Neural progenitor cell (in vitro differentiated cells): ENCODE measurements around the gene WDR70. TPM values are rescaled to one million over a fixed set of nuclear protein-coding genes. Genes with fewer than 3 reads are reported as not detected.

ENCODE experiments used
- DNase-seq: peaks from one replicate; pipeline ENCODE4 v3.0.0-alpha.2; 2016; ENCODE audit warnings: low spot score
- H2AFZ ChIP-seq: fragments of 200-600 bp; sonication (generic); replicated peaks from 2 replicates; pipeline ENCODE4 v1.6.1; 2016; ENCODE audit warnings: antibody characterized with exemption
- H3F3A ChIP-seq: fragments of 200-600 bp; sonication (generic); 2 replicates; pipeline ENCODE4 v1.6.1; 2016; ENCODE audit warnings: antibody characterized with exemption, low read depth
- H3K27ac ChIP-seq: fragments of 200-600 bp; sonication (generic); 2 replicates; pipeline ENCODE4 v1.5.1; 2016; ENCODE audit warnings: mild to moderate bottlenecking
- H3K27me3 ChIP-seq: fragments of 200-600 bp; sonication (generic); 2 replicates; pipeline ENCODE4 v1.6.1; 2016; ENCODE audit warnings: mild to moderate bottlenecking, moderate library complexity
- H3K36me3 ChIP-seq: fragments of 200-600 bp; sonication (generic); 2 replicates; pipeline ENCODE4 v1.5.1; 2016
- H3K4me1 ChIP-seq: fragments of 200-600 bp; sonication (generic); 2 replicates; pipeline ENCODE4 v1.6.1; 2016; ENCODE audit warnings: mixed run types
- H3K4me2 ChIP-seq: fragments of 200-600 bp; sonication (generic); 2 replicates; pipeline ENCODE4 v1.6.1; 2016
- H3K4me3 ChIP-seq: fragments of 200-600 bp; sonication (generic); 2 replicates; pipeline ENCODE4 v1.5.1; 2016
- H3K79me2 ChIP-seq: fragments of 200-600 bp; sonication (generic); 2 replicates; pipeline ENCODE4 v1.6.1; 2016; ENCODE audit warnings: low read depth
- H3K9ac ChIP-seq: fragments of 200-600 bp; sonication (generic); 2 replicates; pipeline ENCODE4 v1.6.1; 2016
- H3K9me3 ChIP-seq: fragments of 200-600 bp; sonication (generic); 2 replicates; pipeline ENCODE4 v1.5.1; 2016; ENCODE audit warnings: low read depth
- H4K20me1 ChIP-seq: fragments of 200-600 bp; sonication (generic); 2 replicates; pipeline ENCODE4 v1.6.1; 2016; ENCODE audit warnings: low read depth
- H3K27ac Mint-ChIP-seq: 3 replicates; pipeline ENCODE4 v1.8.0; 2021; ENCODE audit warnings: mixed read lengths
- H3K27me3 Mint-ChIP-seq: 2 replicates; pipeline ENCODE4 v1.8.0; 2022; ENCODE audit warnings: low read depth, mild to moderate bottlenecking, inconsistent platforms, moderate library complexity, mixed read lengths; ENCODE audit not compliant: insufficient read depth
- H3K36me3 Mint-ChIP-seq: 3 replicates; pipeline ENCODE4 v1.8.0; 2021; ENCODE audit warnings: mixed read lengths
- H3K4me1 Mint-ChIP-seq: 3 replicates; pipeline ENCODE4 v1.8.0; 2021; ENCODE audit warnings: mixed read lengths
- H3K4me3 Mint-ChIP-seq: 3 replicates; pipeline ENCODE4 v1.8.0; 2021; ENCODE audit warnings: mild to moderate bottlenecking, moderate library complexity, mixed read lengths
- H3K9me3 Mint-ChIP-seq: 3 replicates; pipeline ENCODE4 v1.8.0; 2020; ENCODE audit warnings: mixed read lengths
- CTCF ChIP-seq: fragments of 200-600 bp; sonication (generic); IDR thresholded peaks from 2 replicates; pipeline ENCODE4 v1.5.1; 2017; ENCODE audit warnings: antibody characterized with exemption, mild to moderate bottlenecking
- EZH2 ChIP-seq: fragments of 200-600 bp; sonication (generic); IDR thresholded peaks from 2 replicates; pipeline ENCODE4 v1.6.1; 2017; ENCODE audit warnings: antibody characterized with exemption, mild to moderate bottlenecking, moderate library complexity
- EZH2phosphoT487 ChIP-seq: fragments of 200-600 bp; sonication (generic); IDR thresholded peaks from 2 replicates; pipeline ENCODE4 v1.6.1; 2017; ENCODE audit warnings: antibody characterized with exemption
- total RNA-seq: library from RNA; depleted of rRNA; stranded (reverse); fragments of >200 nt; gene quantifications from 2 replicates; pipeline ENCODE4 v1.2.3, GENCODE V29; 2015; ENCODE audit warnings: low replicate concordance

Gene WDR70
- total RNA-seq, 1 donor from 2014 or later = 46.2 TPM

- H3K4me3 Mint-ChIP-seq = no peak overlapping the region
- TF ChIP-seq CTCF (no peak), EZH2 (no peak), EZH2phosphoT487 (no peak)
- Histone ChIP-seq H3K9ac (no peak overlapping the region), H2AFZ (no peak overlapping the region), H3K27me3 (no peaks in the 10 kb centered on the region), H3K4me3 (no peak overlapping the region), H3K36me3 (no peaks in the 10 kb centered on the region), H3K4me2 (no peak overlapping the region), H3K9me3 (no peaks in the 10 kb centered on the region), H3K4me1 (no peaks in the 10 kb centered on the region), H3F3A (no peaks in the 10 kb centered on the region), H4K20me1 (no peaks in the 10 kb centered on the region), H3K79me2 (no peaks in the 10 kb centered on the region), H3K27ac (no peak overlapping the region)
- DNase-seq = no peak
- H3K27me3 Mint-ChIP-seq = no peaks in the 10 kb centered on the region
- H3K27ac Mint-ChIP-seq = no peak overlapping the region
- no peaks in the 10 kb centered on the region for H3K9me3 Mint-ChIP-seq
- peaks cover 11% of the 10 kb centered on the region for H3K36me3 Mint-ChIP-seq
- no peaks in the 10 kb centered on the region for H3K4me1 Mint-ChIP-seq
Observed at GRCh38 chr5:37496902-37497445, 117.9 kb downstream of the WDR70 start.

GRCh38 chr5:37501152-37501551, 122.0 kb downstream of the WDR70 start:
- Histone ChIP-seq H4K20me1 (no peaks in the 10 kb centered on the region), H3K9ac (no peak overlapping the region), H3K27me3 (no peaks in the 10 kb centered on the region), H3K79me2 (no peaks in the 10 kb centered on the region), H3K4me3 (no peak overlapping the region), H3K4me1 (no peaks in the 10 kb centered on the region), H3K36me3 (no peaks in the 10 kb centered on the region), H3K27ac (no peak overlapping the region), H2AFZ (no peak overlapping the region), H3F3A (no peaks in the 10 kb centered on the region), H3K9me3 (no peaks in the 10 kb centered on the region), H3K4me2 (no peak overlapping the region)
- H3K27ac Mint-ChIP-seq = no peak overlapping the region
- no peaks in the 10 kb centered on the region for H3K27me3 Mint-ChIP-seq
- TF ChIP-seq CTCF = no peak
- TF ChIP-seq EZH2 = no peak
- no peak for TF ChIP-seq EZH2phosphoT487
- DNase-seq = no peak
- H3K9me3 Mint-ChIP-seq = peaks cover 7% of the 10 kb centered on the region
- H3K36me3 Mint-ChIP-seq = peaks cover 14% of the 10 kb centered on the region
- H3K4me1 Mint-ChIP-seq = no peaks in the 10 kb centered on the region
- H3K4me3 Mint-ChIP-seq = no peak overlapping the region

GRCh38 chr5:37506241-37506640, 127.1 kb downstream of the WDR70 start:
- H3K27me3 Mint-ChIP-seq = no peaks in the 10 kb centered on the region
- H2AFZ ChIP-seq = no peak overlapping the region
- H3K36me3 Mint-ChIP-seq = peaks cover 5% of the 10 kb centered on the region
- TF ChIP-seq CTCF (no peak), EZH2phosphoT487 (no peak), EZH2 (no peak)
- H3K4me3 Mint-ChIP-seq = no peak overlapping the region
- no peaks in the 10 kb centered on the region for H3K79me2 ChIP-seq
- no peak overlapping the region for H3K27ac Mint-ChIP-seq
- no peaks in the 10 kb centered on the region for H3K4me1 ChIP-seq
- no peaks in the 10 kb centered on the region for H3K36me3 ChIP-seq
- no peak overlapping the region for H3K9ac ChIP-seq
- no peak overlapping the region for H3K4me2 ChIP-seq
- no peaks in the 10 kb centered on the region for H3K9me3 ChIP-seq
- DNase-seq = no peak
- H3K4me3 ChIP-seq = no peak overlapping the region
- H3K4me1 Mint-ChIP-seq = no peaks in the 10 kb centered on the region
- no peak overlapping the region for H3K27ac ChIP-seq
- H4K20me1 ChIP-seq = no peaks in the 10 kb centered on the region
- H3F3A ChIP-seq = no peaks in the 10 kb centered on the region
- no peaks in the 10 kb centered on the region for H3K27me3 ChIP-seq
- peaks cover 7% of the 10 kb centered on the region for H3K9me3 Mint-ChIP-seq
